SK-N-SH (cell line): ENCODE measurements around the gene STARD3NL. TPM values are rescaled to one million over a fixed set of nuclear protein-coding genes. Genes with fewer than 3 reads are reported as not detected.

Experiments
- CTCF ChIA-PET: fragments of 300-600, 350-600 bp; formaldehyde crosslinking; extraction: SDS; loops from one replicate; lab custom pipeline; 2021; lab: Yijun Ruan, JAX
- POLR2A ChIA-PET: fragments of 350-600 bp; sonication (Branson Sonifier 250); formaldehyde crosslinking; extraction: SDS; loops from one replicate; lab custom pipeline; 2020; ENCODE audit warnings: antibody characterized with exemption, inconsistent platforms; lab: Yijun Ruan, JAX
- DNase-seq: peaks from one replicate; pipeline ENCODE4 v3.0.0; 2012
- H2AFZ ChIP-seq: fragments of 200-600 bp; sonication (generic); 2 replicates; pipeline ENCODE4 v1.8.1; 2016; ENCODE audit warnings: antibody characterized with exemption, mild to moderate bottlenecking, low read depth
- H3F3A ChIP-seq: fragments of 200-600 bp; sonication (generic); replicated peaks from 2 replicates; pipeline ENCODE3; 2016; ENCODE audit warnings: antibody characterized with exemption, mild to moderate bottlenecking; ENCODE audit not compliant: insufficient read depth
- H3K27ac ChIP-seq, 2 experiments: fragments of 200-500 bp in 1 of 2; fragments of 200-600 bp in 1 of 2; sonication (Bioruptor generic) in 1 of 2; sonication (generic), shearing (Covaris generic) in 1 of 2; 2 replicates each; pipeline versions ENCODE4 v1.5.1 to v1.6.1; 2014 to 2016; ENCODE audit warnings: low read depth in 2 of 2, inconsistent platforms in 1 of 2, low read length in 1 of 2, mild to moderate bottlenecking in 1 of 2, mixed read lengths in 1 of 2
- H3K27me3 ChIP-seq: fragments of 200-600 bp; sonication (generic), shearing (Covaris generic); 2 replicates; pipeline ENCODE4 v1.6.1; 2016; ENCODE audit warnings: mixed run types; ENCODE audit not compliant: insufficient read depth
- H3K36me3 ChIP-seq, 2 experiments: fragments of 200-500 bp in 1 of 2; fragments of 200-600 bp in 1 of 2; sonication (Bioruptor generic) in 1 of 2; sonication (generic) in 1 of 2; replicated peaks in 1 of 2; 2 replicates each; pipeline versions ENCODE3 to v1.5.1; 2014 to 2016; ENCODE audit warnings: low read length in 1 of 2, mild to moderate bottlenecking in 1 of 2; ENCODE audit not compliant: insufficient read depth in 2 of 2, control insufficient read depth in 1 of 2
- H3K4me1 ChIP-seq, 2 experiments: fragments of 200-500 bp in 1 of 2; fragments of 200-600 bp in 1 of 2; sonication (Bioruptor generic) in 1 of 2; sonication (generic), shearing (Covaris generic) in 1 of 2; 2 replicates each; pipeline versions ENCODE4 v1.5.1 to v1.6.1; 2014 to 2016; ENCODE audit warnings: low read depth in 1 of 2, low read length in 1 of 2, mixed run types in 1 of 2; ENCODE audit not compliant: insufficient read depth in 2 of 2, control insufficient read depth in 1 of 2
- H3K4me2 ChIP-seq: fragments of 200-600 bp; sonication (generic), shearing (Covaris generic); 2 replicates; pipeline ENCODE4 v1.6.1; 2017; ENCODE audit warnings: mixed run types
- H3K4me3 ChIP-seq, 2 experiments: fragments of 200-500 bp in 1 of 2; fragments of 200-600 bp in 1 of 2; sonication (Bioruptor generic) in 1 of 2; sonication (generic), shearing (Covaris generic) in 1 of 2; 2 replicates each; pipeline versions ENCODE4 v1.5.1 to v1.8.1; 2014 to 2016; ENCODE audit warnings: low read depth in 2 of 2, inconsistent platforms in 1 of 2, low read length in 1 of 2, mild to moderate bottlenecking in 1 of 2, mixed read lengths in 1 of 2, moderate library complexity in 1 of 2
- H3K79me2 ChIP-seq: fragments of 200-600 bp; sonication (generic); 2 replicates; pipeline ENCODE4 v1.8.1; 2017; ENCODE audit warnings: mild to moderate bottlenecking; ENCODE audit not compliant: insufficient read depth
- H3K9ac ChIP-seq: fragments of 200-600 bp; sonication (generic); 2 replicates; pipeline ENCODE4 v1.6.1; 2017; ENCODE audit warnings: mixed run types
- H3K9me2 ChIP-seq: fragments of 200-600 bp; sonication (generic); 2 replicates; pipeline ENCODE4 v1.6.1; 2017; ENCODE audit warnings: mixed run types
- H3K9me3 ChIP-seq: fragments of 200-600 bp; sonication (generic); 2 replicates; pipeline ENCODE4 v1.6.1; 2017; ENCODE audit warnings: mixed run types, mild to moderate bottlenecking, moderate library complexity
- H4K20me1 ChIP-seq: fragments of 200-600 bp; sonication (generic); 2 replicates; pipeline ENCODE4 v1.6.1; 2017; ENCODE audit warnings: mild to moderate bottlenecking, mixed run types; ENCODE audit not compliant: insufficient read depth
- CHD2 ChIP-seq: fragments of 150-350 bp; IDR thresholded peaks from 2 replicates; pipeline ENCODE4 v1.6.1; 2018; ENCODE audit warnings: low read length; ENCODE audit not compliant: partially characterized antibody
- ELF1 ChIP-seq: IDR thresholded peaks from 2 replicates; pipeline ENCODE4 v1.4.0; 2012
- EP300 ChIP-seq, 2 experiments: IDR thresholded peaks; 2 replicates each; pipeline versions ENCODE4 v1.4.0 to v1.6.1; 2012; ENCODE audit warnings: borderline replicate concordance in 1 of 2, low read depth in 1 of 2, low read length in 1 of 2
- GABPA ChIP-seq: IDR thresholded peaks from 2 replicates; pipeline ENCODE4 v1.4.0; 2012; ENCODE audit warnings: low read depth, mild to moderate bottlenecking
- IRF3 ChIP-seq: fragments of 150-350 bp; IDR thresholded peaks from 2 replicates; pipeline ENCODE4 v1.6.1; 2016; ENCODE audit warnings: mild to moderate bottlenecking, low read depth, low read length
- JUND ChIP-seq: IDR thresholded peaks from 2 replicates; pipeline ENCODE4 v1.4.0; 2012
- MAX ChIP-seq: IDR thresholded peaks from 2 replicates; pipeline ENCODE4 v1.4.0; 2012; ENCODE audit warnings: low read depth
- MXI1 ChIP-seq: IDR thresholded peaks from 2 replicates; pipeline ENCODE4 v1.6.1; 2012; ENCODE audit warnings: mild to moderate bottlenecking, low read depth, low read length, improper control_type of control experiment
- NFIC ChIP-seq: IDR thresholded peaks from 2 replicates; pipeline ENCODE4 v1.4.0; 2012; ENCODE audit warnings: borderline replicate concordance
- SIN3A ChIP-seq: IDR thresholded peaks from 2 replicates; pipeline ENCODE4 v1.6.1; 2012; ENCODE audit warnings: low read depth, mild to moderate bottlenecking, low read length, moderate library complexity, borderline replicate concordance
- USF1 ChIP-seq: IDR thresholded peaks from 2 replicates; pipeline ENCODE4 v1.4.0; 2012; ENCODE audit warnings: low read depth, borderline replicate concordance
- YY1 ChIP-seq: IDR thresholded peaks from 2 replicates; pipeline ENCODE4 v1.4.0; 2012; ENCODE audit warnings: low read depth, mild to moderate bottlenecking
- ZBTB33 ChIP-seq: IDR thresholded peaks from 2 replicates; pipeline ENCODE4 v1.4.0; 2012; ENCODE audit warnings: low read depth, borderline replicate concordance
- WGBS: methylation state at CpG from one replicate; pipeline ENCODE4 v1.1.6; 2017; ENCODE audit warnings: low lambda C conversion rate; 5-methylcytosine and 5-hydroxymethylcytosine counted together
- polyA plus RNA-seq, 3 experiments: library from polyadenylated mRNA; depleted of rRNA; stranded (reverse); fragments of >200 nt; gene quantifications; 2 replicates each; pipeline ENCODE4 v1.2.3, GENCODE V29; 2012

STARD3NL gene
- polyA plus RNA-seq, 1 of the 3 experiments (the other 2 are of a cell fraction) = 46.3 TPM

- TF ChIP-seq IRF3 (no peak), EP300 (IDR thresholded peaks at IDR 0.05; ENCODE audit: borderline replicate concordance in 1 of 2, low read depth in 1 of 2, low read length in 1 of 2) (no peak)
These were observed 3.1 kb downstream of the STARD3NL start (continued) for GRCh38 chr7:38181111-38181510.

GRCh38 chr7:38182450-38182849, 4.4 kb downstream of the STARD3NL start:
- 94% methylated on average over 1 of the region's 1 CpG for WGBS
- Histone ChIP-seq H3K79me2 (peaks cover 90% of the 10 kb centered on the region), H3K27ac (no peak overlapping the region), H3K4me2 (no peak overlapping the region), H3K9ac (no peak overlapping the region), H3K9me2 (no peaks in the 10 kb centered on the region), H3K27me3 (no peaks in the 10 kb centered on the region), H3K9me3 (no peaks in the 10 kb centered on the region), H2AFZ (no peak overlapping the region), H3F3A (peaks cover 16% of the 10 kb centered on the region), H3K4me3 (no peak overlapping the region), H3K36me3 (peaks cover 16 to 29% of the 10 kb centered on the region in 2 experiments), H4K20me1 (peaks cover 24% of the 10 kb centered on the region), H3K4me1 (peaks cover 21 to 32% of the 10 kb centered on the region in 2 experiments)
- ChIA-PET POLR2A (no interaction called here), CTCF (interaction anchor here (3.9 kb wide), 1 partner anchor 33 kb away, joined by 31 read pairs; no protein-coding TSS in a partner anchor)
- TF ChIP-seq CHD2 (no peak), MXI1 (no peak)
- DNase-seq = no peak

- WGBS = 96% methylated on average over 6 of the region's 6 CpGs
- Histone ChIP-seq H4K20me1 (peaks cover 53% of the 10 kb centered on the region), H3K9me2 (no peaks in the 10 kb centered on the region), H3K9me3 (no peaks in the 10 kb centered on the region), H2AFZ (no peak overlapping the region), H3K4me3 (no peak overlapping the region), H3K4me2 (no peak overlapping the region), H3K9ac (no peak overlapping the region), H3K36me3 (peaks cover 15 to 31% of the 10 kb centered on the region in 2 experiments), H3K79me2 (peaks cover 97% of the 10 kb centered on the region), H3F3A (peaks cover 12% of the 10 kb centered on the region), H3K4me1 (peaks cover 12 to 44% of the 10 kb centered on the region in 2 experiments), H3K27me3 (no peaks in the 10 kb centered on the region), H3K27ac (peak overlapping the region in 1 of 2 experiments; percentile 64; a peak in 2 of 4 replicates)
- no peak for TF ChIP-seq SIN3A
- no peak for TF ChIP-seq NFIC
- no peak for TF ChIP-seq JUND
- no peak for TF ChIP-seq GABPA
- TF ChIP-seq EP300 (IDR thresholded peaks at IDR 0.05; ENCODE audit: borderline replicate concordance in 1 of 2, low read depth in 1 of 2, low read length in 1 of 2) = no peak
- TF ChIP-seq MAX = no peak
- no peak for TF ChIP-seq YY1
- TF ChIP-seq ZBTB33 = no peak
- no peak for TF ChIP-seq USF1
- TF ChIP-seq ELF1 = no peak
- POLR2A ChIA-PET = no interaction called here
- DNase-seq = no peak
- CTCF ChIA-PET = interaction anchor here (1.8 kb wide), 1 partner anchor 30 kb away, joined by 7 read pairs; no protein-coding TSS in a partner anchor
These were observed 7.6 kb downstream of the STARD3NL start for GRCh38 chr7:38185395-38186307.
